Stomach (tissue), 4 donors: ENCODE measurements around the gene LRRTM2.

Experiments used
- EP300 ChIP-seq: sonication (generic); formaldehyde crosslinking; IDR thresholded peaks from one replicate; pipeline ENCODE4 v1.6.1; 2017; ENCODE audit warnings: antibody characterized with exemption
- POLR2A ChIP-seq, 4 donors: fragments of 450-650 bp; IDR thresholded peaks; one replicate each; pipeline ENCODE4 v1.6.1; 2016; ENCODE audit warnings: antibody characterized with exemption in 4 of 4, control low read depth in 2 of 4, mild to moderate bottlenecking in 1 of 4, moderate library complexity in 1 of 4
- POLR2AphosphoS5 ChIP-seq, 3 donors: sonication (generic); formaldehyde crosslinking; IDR thresholded peaks; one replicate each; pipeline ENCODE4 v1.6.1; 2016; ENCODE audit warnings: antibody characterized with exemption in 3 of 3
- TF ChIP-seq, protein P1 (sequence below), 7 experiments: fragments of 450-650 bp in 4 of 7; fragments of 200-600 bp in 3 of 7; sonication (generic) in 3 of 7; IDR thresholded peaks; one replicate each; pipeline ENCODE4 v1.5.1; 2016 to 2019; ENCODE audit warnings: antibody characterized with exemption in 7 of 7, control low read depth in 2 of 7, mild to moderate bottlenecking in 1 of 7

DNA sequence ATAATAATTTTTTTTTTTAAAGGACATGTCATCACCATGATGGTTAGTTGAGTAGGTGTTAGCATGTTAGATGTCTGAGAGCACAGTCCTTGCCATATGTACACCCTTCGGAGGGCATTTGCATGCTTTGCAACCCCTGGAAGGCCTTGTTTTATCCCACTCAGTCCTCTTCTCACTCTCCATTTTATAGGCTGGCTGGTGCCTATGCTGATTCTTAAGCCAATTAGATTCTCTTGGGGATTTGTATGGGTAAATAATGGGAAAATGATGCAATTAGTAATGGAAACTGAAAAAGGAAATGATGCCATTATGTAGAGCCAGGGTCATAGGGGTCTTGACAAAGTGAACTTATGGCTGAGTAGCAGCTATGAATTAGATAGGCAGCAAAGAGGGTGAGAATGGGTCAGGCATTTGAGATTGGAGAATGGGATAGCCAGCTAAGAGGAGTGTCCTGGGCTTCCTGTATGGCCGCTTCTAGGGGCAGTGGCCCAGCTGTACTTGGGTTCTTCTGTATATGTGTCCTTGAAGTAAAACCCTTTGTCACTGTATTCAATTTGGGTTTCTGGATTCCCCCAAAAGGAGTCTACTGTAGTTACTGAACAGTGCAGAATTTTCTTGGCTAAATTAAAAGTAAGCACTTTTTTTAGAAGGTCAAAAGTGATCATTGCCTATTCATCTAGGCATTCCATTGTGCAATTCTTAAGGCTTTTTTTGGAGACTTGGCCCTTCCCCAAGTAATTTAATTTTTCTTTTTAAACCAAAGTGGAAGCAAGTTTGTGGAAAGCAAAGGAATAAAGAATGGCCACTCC is 31.6 kb downstream of the LRRTM2 start:
- no peak for TF ChIP-seq EP300
- TF ChIP-seq, protein P1, sequence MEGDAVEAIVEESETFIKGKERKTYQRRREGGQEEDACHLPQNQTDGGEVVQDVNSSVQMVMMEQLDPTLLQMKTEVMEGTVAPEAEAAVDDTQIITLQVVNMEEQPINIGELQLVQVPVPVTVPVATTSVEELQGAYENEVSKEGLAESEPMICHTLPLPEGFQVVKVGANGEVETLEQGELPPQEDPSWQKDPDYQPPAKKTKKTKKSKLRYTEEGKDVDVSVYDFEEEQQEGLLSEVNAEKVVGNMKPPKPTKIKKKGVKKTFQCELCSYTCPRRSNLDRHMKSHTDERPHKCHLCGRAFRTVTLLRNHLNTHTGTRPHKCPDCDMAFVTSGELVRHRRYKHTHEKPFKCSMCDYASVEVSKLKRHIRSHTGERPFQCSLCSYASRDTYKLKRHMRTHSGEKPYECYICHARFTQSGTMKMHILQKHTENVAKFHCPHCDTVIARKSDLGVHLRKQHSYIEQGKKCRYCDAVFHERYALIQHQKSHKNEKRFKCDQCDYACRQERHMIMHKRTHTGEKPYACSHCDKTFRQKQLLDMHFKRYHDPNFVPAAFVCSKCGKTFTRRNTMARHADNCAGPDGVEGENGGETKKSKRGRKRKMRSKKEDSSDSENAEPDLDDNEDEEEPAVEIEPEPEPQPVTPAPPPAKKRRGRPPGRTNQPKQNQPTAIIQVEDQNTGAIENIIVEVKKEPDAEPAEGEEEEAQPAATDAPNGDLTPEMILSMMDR (IDR thresholded peaks at IDR 0.05): no peak
- TF ChIP-seq POLR2AphosphoS5 (IDR thresholded peaks at IDR 0.05): no peak
- TF ChIP-seq POLR2A (IDR thresholded peaks at IDR 0.05): no peak
